Subcutaneous adipose tissue (tissue), 4 donors: ENCODE data around the gene SH3PXD2A. TPM values are rescaled to one million over a fixed set of nuclear protein-coding genes. Genes with fewer than 3 reads are reported as not detected.

ENCODE experiments used
- total RNA-seq, 4 donors: library from RNA; depleted of rRNA; stranded (reverse); fragments of >200 nt; gene quantifications; one replicate each; pipeline ENCODE4 v1.1.0, GENCODE V29; 2016
- TF ChIP-seq, protein P1 (sequence below): fragments of 450-650 bp; IDR thresholded peaks from one replicate; pipeline ENCODE4 v1.5.1; 2016; ENCODE audit warnings: low read depth, mild to moderate bottlenecking, control low read depth, antibody characterized with exemption, moderate library complexity

Gene SH3PXD2A
- total RNA-seq, 4 donors from 2014 or later = 13.0 to 23.6 (median 18.7) TPM

- TF ChIP-seq, protein P1, sequence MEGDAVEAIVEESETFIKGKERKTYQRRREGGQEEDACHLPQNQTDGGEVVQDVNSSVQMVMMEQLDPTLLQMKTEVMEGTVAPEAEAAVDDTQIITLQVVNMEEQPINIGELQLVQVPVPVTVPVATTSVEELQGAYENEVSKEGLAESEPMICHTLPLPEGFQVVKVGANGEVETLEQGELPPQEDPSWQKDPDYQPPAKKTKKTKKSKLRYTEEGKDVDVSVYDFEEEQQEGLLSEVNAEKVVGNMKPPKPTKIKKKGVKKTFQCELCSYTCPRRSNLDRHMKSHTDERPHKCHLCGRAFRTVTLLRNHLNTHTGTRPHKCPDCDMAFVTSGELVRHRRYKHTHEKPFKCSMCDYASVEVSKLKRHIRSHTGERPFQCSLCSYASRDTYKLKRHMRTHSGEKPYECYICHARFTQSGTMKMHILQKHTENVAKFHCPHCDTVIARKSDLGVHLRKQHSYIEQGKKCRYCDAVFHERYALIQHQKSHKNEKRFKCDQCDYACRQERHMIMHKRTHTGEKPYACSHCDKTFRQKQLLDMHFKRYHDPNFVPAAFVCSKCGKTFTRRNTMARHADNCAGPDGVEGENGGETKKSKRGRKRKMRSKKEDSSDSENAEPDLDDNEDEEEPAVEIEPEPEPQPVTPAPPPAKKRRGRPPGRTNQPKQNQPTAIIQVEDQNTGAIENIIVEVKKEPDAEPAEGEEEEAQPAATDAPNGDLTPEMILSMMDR = no peak
These were observed 99.0 kb downstream of the SH3PXD2A start for GRCh38 chr10:103756277-103756869.

DNA sequence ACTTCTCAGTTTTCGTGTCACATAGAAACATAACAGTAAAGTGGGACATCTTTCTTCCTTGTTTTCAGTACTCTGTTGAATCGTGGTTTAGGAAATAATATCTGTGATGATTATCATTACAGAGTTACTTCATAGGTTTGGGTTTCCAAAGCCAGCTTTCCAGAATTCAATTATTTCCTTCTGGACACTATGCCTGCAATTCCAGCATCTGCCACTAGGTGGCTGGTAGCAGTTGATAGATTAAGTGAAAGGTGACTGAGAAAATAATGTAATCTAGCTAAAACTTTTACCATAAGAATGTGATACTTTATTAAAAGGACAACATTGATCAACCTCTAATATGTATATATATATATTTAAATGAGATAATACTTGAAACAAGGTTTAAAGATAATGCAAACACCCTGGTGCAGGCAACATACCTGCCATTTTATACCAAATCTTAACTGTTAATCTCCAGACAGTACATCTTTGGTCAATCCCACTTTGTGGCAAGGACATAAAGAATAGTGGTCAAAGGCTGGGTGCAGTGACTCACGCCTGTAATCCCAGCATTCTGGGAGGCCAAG, 102.6 kb downstream of the SH3PXD2A start:
- TF ChIP-seq, protein P1 = no peak

DNA sequence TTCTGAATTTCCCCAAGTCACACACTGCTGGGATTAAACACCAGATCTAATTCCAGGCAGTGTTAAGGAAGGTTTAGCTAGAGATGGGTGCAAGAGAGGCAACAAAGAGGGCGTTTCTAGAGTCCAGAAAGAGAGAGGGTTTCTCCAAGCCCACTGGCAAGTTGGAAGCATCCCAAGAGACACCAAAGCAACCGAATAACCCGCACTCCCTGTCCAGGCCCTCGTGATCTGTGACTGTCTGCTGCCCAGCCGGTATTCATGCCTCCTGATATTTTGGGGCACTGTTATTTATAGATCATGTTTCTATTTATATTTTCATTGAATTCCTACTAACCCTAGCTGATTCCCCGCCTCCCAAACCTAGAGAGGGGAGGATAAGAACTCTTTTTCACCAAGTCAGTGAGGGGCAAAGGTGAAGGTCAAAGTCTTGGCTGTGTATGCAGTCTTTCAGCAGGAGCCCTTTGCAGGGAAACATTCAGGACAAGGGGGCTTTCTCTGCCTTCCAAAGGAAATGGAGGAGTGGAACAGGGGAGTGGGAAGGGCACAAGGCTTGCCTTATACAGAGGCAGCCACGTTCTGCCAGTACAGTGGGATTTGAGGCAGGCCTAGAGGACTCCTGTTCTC, 103.6 kb downstream of the SH3PXD2A start:
- TF ChIP-seq, protein P1 = no peak

- TF ChIP-seq, protein P1 = no peak
These were observed 104.5 kb downstream of the SH3PXD2A start for GRCh38 chr10:103750836-103751235.

DNA sequence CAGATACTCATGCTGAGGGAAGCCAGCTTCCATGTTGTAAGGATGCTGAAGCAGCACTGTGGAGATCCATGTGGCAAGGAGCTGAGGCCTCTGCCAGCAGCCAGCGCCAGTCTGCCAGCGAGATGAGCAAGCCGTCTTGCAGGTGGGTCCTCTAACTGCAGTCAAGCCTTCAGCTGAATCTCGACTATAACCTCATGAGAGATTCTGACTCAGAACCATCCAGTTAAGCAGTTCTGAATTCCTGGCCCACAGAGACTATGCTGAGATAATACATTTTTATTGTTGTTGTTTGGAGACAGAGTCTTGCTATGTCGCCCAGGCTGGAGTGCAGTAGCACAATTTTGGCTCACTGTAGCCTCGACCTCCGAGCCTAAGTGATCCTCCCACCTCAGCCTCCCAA, 105.6 kb downstream of the SH3PXD2A start:
- TF ChIP-seq, protein P1 = no peak

DNA sequence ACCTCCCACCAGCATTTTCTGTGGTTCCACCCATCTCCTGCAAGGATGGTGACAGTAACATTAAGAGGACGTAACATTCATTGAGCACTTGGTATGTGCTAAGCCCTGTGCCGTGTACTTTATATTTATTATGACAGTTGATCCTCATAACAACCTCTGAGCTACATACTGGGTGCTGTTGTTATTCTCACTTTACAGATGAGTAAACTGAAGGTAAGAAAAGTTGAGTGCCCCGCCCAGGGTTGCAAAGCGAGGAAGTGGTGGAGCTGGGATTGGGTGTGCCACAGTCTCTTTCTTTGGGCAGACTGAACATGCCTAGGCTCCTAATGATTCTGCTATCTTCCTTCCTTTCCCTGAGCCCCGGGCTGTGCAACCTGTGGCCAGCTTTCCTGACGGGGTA, 107.4 kb downstream of the SH3PXD2A start:
- TF ChIP-seq, protein P1 = no peak

GRCh38 chr10:103747193-103747865, 108.0 kb downstream of the SH3PXD2A start:
- TF ChIP-seq, protein P1 = no peak
